GM12872 (cell line): ENCODE measurements around the gene TMEM202.

ENCODE experiments used
- TF ChIP-seq, protein P1 (sequence below): IDR thresholded peaks from 3 replicates; pipeline ENCODE4 v1.5.1; 2011; ENCODE audit warnings: low read depth, mild to moderate bottlenecking, low read length, moderate library complexity; ENCODE audit not compliant: insufficient read depth

Gene TMEM202

DNA sequence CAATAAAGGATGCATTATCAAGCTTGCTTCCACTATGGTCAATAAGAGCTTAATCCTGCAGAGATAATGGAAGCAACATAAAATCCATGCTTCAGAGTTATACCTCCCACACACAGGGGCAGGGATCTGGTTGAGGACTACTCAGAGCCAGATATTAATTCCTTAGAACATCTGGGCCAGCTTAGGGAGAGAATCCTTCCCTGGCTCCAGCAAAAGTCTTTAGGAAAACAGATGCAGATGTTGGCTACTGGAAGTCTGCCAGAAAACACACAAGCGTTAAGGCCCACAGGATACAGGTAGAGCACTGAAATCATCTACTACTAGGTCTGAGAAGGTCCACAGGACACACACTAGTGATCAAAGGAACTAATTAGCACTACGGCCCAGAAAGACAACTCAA is 25.2 kb downstream of the TMEM202 start:
- TF ChIP-seq, protein P1, sequence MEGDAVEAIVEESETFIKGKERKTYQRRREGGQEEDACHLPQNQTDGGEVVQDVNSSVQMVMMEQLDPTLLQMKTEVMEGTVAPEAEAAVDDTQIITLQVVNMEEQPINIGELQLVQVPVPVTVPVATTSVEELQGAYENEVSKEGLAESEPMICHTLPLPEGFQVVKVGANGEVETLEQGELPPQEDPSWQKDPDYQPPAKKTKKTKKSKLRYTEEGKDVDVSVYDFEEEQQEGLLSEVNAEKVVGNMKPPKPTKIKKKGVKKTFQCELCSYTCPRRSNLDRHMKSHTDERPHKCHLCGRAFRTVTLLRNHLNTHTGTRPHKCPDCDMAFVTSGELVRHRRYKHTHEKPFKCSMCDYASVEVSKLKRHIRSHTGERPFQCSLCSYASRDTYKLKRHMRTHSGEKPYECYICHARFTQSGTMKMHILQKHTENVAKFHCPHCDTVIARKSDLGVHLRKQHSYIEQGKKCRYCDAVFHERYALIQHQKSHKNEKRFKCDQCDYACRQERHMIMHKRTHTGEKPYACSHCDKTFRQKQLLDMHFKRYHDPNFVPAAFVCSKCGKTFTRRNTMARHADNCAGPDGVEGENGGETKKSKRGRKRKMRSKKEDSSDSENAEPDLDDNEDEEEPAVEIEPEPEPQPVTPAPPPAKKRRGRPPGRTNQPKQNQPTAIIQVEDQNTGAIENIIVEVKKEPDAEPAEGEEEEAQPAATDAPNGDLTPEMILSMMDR = no peak

DNA sequence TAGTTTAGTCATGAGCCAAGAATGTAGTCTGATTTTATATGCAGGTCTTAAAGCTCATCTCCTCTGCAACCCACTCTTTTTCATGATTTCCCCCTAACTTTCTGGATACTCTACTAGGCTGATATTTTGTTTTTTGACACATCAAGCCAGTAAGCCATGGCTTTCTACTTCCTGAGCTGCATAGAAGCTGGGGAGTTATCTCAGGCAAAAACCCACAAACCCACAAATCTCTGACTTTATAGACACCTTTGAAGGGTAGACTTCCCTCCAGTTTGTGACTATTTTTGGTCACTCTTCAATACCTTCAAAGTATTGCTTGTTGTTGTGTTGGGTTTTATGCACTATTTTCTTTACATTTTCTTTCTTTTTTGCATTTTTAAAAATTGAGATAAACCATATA is 28.6 kb downstream of the TMEM202 start:
- TF ChIP-seq, protein P1 = no peak

DNA sequence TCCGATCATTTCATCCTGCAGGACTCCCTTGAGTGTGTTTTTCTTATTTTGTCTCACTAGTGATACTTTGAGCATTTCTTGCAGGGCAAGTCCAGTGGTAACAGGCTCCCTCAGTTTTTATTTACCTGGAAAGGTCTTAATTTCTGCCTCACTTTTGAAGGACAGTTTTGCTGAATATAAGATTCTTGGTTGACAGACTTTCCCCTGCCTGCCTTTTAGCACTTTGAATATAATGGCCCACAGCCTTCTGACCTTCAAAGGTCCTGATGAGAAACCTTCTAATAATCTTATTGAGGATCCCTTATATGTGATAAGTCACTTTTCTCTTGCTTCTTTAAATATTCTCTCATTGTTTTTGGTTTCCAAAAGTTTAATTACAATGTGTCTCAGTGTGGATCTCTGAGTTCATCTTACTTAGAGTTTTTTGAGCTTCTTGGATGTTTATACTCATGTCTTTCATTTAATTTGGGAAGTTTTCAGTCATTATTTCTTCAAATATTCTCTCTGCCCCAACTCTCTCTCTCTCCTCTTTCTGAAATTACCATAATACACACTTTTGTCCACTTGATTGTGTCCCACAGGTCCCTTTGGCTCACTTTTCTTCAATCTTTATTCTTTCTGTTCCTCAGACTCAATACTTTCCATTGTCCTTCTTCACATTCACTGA is 39.7 kb downstream of the TMEM202 start:
- TF ChIP-seq, protein P1 = no peak

DNA sequence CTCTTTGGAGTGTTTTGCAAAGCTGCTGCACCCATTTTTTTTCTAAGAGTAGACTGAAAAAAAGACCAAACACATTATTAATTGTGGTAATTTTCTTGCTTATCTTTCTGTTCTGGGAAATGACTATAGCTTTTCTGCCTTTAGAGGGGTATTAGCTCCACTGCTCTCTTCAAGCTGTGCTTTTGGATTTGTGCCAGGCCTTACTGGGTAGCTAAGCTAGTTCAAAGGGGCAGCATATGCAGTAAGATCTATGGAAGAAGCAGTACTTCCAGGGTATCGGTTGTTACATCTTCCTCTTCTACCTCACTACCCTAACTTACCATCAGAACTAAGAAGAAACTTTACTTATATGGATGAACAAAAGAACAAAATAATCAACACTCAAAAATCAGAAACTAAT is 47.3 kb downstream of the TMEM202 start:
- TF ChIP-seq, protein P1 = no peak

DNA sequence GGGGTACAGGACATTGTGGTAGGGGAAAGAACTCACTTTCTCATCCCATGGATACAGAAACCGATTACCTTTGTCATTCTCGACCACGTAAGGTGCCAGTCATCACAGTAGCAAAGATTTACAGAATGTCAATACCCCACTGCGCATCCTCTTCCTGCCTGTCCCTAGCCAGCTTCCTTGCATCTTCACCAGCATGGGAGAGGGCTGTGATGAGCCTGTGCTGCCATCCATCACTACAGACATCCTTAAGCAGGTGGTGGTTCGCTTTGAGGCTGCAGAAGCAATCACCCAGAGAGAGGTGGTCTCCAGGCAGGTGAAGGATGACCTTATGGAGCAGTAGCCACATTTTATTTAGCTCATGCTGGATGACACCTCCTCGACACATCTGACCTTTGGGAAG is 52.7 kb downstream of the TMEM202 start:
- TF ChIP-seq, protein P1 = no peak

DNA sequence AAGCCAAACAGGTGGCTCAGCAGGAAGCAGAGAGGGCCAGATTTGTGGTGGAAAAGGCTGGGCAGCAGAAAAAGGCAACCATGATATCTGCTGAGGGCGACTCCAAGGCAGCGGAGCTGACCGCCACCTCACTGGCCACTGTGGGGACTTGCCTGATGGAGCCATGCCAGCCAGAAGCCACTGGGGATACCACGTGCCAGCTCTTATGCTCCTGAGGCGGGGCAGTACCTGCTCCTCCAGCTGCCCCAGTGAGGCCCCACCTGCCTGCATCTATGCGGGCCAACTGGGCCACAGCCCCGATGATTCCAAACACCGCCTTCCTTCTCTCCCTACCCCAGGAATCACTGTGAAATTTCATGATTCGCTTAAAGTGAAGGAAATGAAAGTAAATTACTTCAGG is 53.1 kb downstream of the TMEM202 start:
- TF ChIP-seq, protein P1 = no peak

DNA sequence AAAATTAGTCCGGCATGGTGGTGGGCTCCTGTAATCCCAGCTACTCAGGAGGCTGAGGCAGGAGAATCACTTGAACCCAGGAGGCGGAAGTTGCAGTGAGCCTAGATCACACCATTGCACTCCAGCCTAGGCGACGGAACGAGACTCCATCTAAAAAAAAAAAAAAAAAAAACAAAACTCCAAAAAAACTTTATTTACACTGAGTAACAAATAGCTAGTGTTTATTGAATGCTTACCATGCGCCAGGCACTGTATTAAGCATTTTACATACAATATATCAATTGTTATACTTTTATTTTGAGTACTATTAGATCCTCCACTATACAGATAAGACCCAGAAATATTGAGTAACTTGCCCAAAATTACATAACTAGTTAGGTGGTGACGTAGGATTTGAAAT is 58.6 kb downstream of the TMEM202 start:
- TF ChIP-seq, protein P1 = no peak
